SH-SY5Y (cell line): ENCODE measurements around the gene ANKRD63.

Experiments
- GATA2 ChIP-seq: IDR thresholded peaks from 2 replicates; pipeline ENCODE4 v1.6.1; 2011; ENCODE audit warnings: mild to moderate bottlenecking, low read depth, low read length
- GATA3 ChIP-seq: IDR thresholded peaks from 2 replicates; pipeline ENCODE4 v1.6.1; 2011; ENCODE audit warnings: low read depth, mild to moderate bottlenecking, low read length, moderate library complexity

Gene ANKRD63

GRCh38 chr15:40267670-40268069 lies 15.2 kb downstream of the ANKRD63 start:
- TF ChIP-seq GATA3 (no peak), GATA2 (no peak)

- TF ChIP-seq GATA3 (no peak), GATA2 (no peak)
Observed at GRCh38 chr15:40266828-40267304, 16.0 kb downstream of the ANKRD63 start.

- TF ChIP-seq GATA3, result no peak
- TF ChIP-seq GATA2, result no peak
Observed at GRCh38 chr15:40265875-40266274, 17.0 kb downstream of the ANKRD63 start.

GRCh38 chr15:40265355-40265754 lies 17.5 kb downstream of the ANKRD63 start:
- TF ChIP-seq GATA2, result no peak
- TF ChIP-seq GATA3, result no peak

GRCh38 chr15:40264321-40265153 lies 18.3 kb downstream of the ANKRD63 start:
- TF ChIP-seq GATA2, result no peak
- no peak for TF ChIP-seq GATA3

- TF ChIP-seq GATA3, result no peak
- no peak for TF ChIP-seq GATA2
Observed at GRCh38 chr15:40263024-40263754, 19.7 kb downstream of the ANKRD63 start.

GRCh38 chr15:40259021-40259420 lies 23.8 kb downstream of the ANKRD63 start:
- TF ChIP-seq GATA2 (no peak), GATA3 (no peak)

- TF ChIP-seq GATA2, result no peak
- no peak for TF ChIP-seq GATA3
Observed at GRCh38 chr15:40258544-40258943, 24.3 kb downstream of the ANKRD63 start.

- TF ChIP-seq GATA2 (no peak), GATA3 (no peak)
Observed at GRCh38 chr15:40257656-40258450, 25.0 kb downstream of the ANKRD63 start.

GRCh38 chr15:40256638-40257235 lies 26.1 kb downstream of the ANKRD63 start:
- TF ChIP-seq GATA3 (no peak), GATA2 (no peak)

GRCh38 chr15:40255033-40255432 lies 27.8 kb downstream of the ANKRD63 start:
- TF ChIP-seq GATA3 (no peak), GATA2 (no peak)

GRCh38 chr15:40254452-40254851 lies 28.4 kb downstream of the ANKRD63 start:
- TF ChIP-seq GATA2 (no peak), GATA3 (no peak)

- TF ChIP-seq GATA3 (no peak), GATA2 (no peak)
Observed at GRCh38 chr15:40253167-40253790, 29.6 kb downstream of the ANKRD63 start.

GRCh38 chr15:40252438-40253166 lies 30.3 kb downstream of the ANKRD63 start:
- TF ChIP-seq GATA3 (no peak), GATA2 (no peak)
